Measurements from ENCODE around the gene LTA4H.

GRCh38 chr12:96026331-96026730, 9.1 kb downstream of the LTA4H start:
- TF ChIP-seq CTCF (IDR thresholded peaks at IDR 0.05; ENCODE audit: low read length), result no peak
- TF ChIP-seq EZH2phosphoT487 (IDR thresholded peaks at IDR 0.05; ENCODE audit: low read length), result no peak

All from MM.1S (cell line).